Endometrial microvascular endothelial cells (primary cell): ENCODE results near the gene ASIC5. TPM values are rescaled to one million over a fixed set of nuclear protein-coding genes. Genes with fewer than 3 reads are reported as not detected.
"Not testable (repeated sequence)": the region's sequence is repeated elsewhere in the genome, so short reads cannot be mapped to it uniquely, and the experiment has no call there.

Experiments
- in situ Hi-C: cut with HindIII; loops from 2 replicates; pipeline ENCODE4 v1.10.0; 2017; ENCODE audit warnings: low sequenced_read_pairs, low pct_unique_long_range_greater_than_20kb; ENCODE audit errors: inconsistent ontology term
- total RNA-seq: library from RNA; depleted of rRNA; stranded (reverse); fragments of >200 nt; gene quantifications from one replicate; pipeline ENCODE4 v1.2.3, GENCODE V29; 2015; ENCODE audit errors: inconsistent ontology term

ASIC5 gene
- not detected for total RNA-seq

- in situ Hi-C loops = no loop called here
Observed at GRCh38 chr4:155866177-155866576, at the start of gene ASIC5. ASIC5 (minus strand) TSS chr4:155866277; CDS start chr4:155866226, 51 bp downstream.

- in situ Hi-C loops = no loop called here
Observed at GRCh38 chr4:155914782-155915181, 48.7 kb upstream of the ASIC5 start.

- in situ Hi-C loops = no loop called here
Observed at GRCh38 chr4:155911905-155912304, 45.8 kb upstream of the ASIC5 start.

- in situ Hi-C loops = no loop called here
Observed at GRCh38 chr4:155909615-155910226, 43.6 kb upstream of the ASIC5 start.

- in situ Hi-C loops = no loop called here
Observed at GRCh38 chr4:155908187-155909139, 42.4 kb upstream of the ASIC5 start.

GRCh38 chr4:155907556-155907955, 41.5 kb upstream of the ASIC5 start:
- in situ Hi-C loops = no loop called here

GRCh38 chr4:155906554-155907247, 40.6 kb upstream of the ASIC5 start:
- in situ Hi-C loops = no loop called here

GRCh38 chr4:155904331-155904730, 38.3 kb upstream of the ASIC5 start:
- in situ Hi-C loops = no loop called here

- in situ Hi-C loops = no loop called here
Observed at GRCh38 chr4:155903453-155903852, 37.4 kb upstream of the ASIC5 start, which contains the start of gene TDO2. TDO2 (plus strand) TSS chr4:155903696; CDS start chr4:155903759, 63 bp downstream.

- in situ Hi-C loops = no loop called here
Observed at GRCh38 chr4:155901013-155901412, 34.9 kb upstream of the ASIC5 start.

- in situ Hi-C loops = no loop called here
Observed at GRCh38 chr4:155900381-155900780, 34.3 kb upstream of the ASIC5 start.

- in situ Hi-C loops = no loop called here
Observed at GRCh38 chr4:155899891-155900290, 33.8 kb upstream of the ASIC5 start.

- in situ Hi-C loops = not testable (repeated sequence)
Observed at GRCh38 chr4:155898371-155898770, 32.3 kb upstream of the ASIC5 start.

GRCh38 chr4:155891058-155891457, 25.0 kb upstream of the ASIC5 start:
- in situ Hi-C loops = no loop called here

- in situ Hi-C loops = no loop called here
Observed at GRCh38 chr4:155889946-155890345, 23.9 kb upstream of the ASIC5 start.

GRCh38 chr4:155889031-155889793, 23.1 kb upstream of the ASIC5 start:
- in situ Hi-C loops = no loop called here

GRCh38 chr4:155887847-155888570, 21.9 kb upstream of the ASIC5 start:
- in situ Hi-C loops = no loop called here

- in situ Hi-C loops = no loop called here
Observed at GRCh38 chr4:155887045-155887444, 21.0 kb upstream of the ASIC5 start.
